ENCODE data around the gene POTEE.
"Not testable (repeated sequence)": the region's sequence is repeated elsewhere in the genome, so short reads cannot be mapped to it uniquely, and the experiment has no call there.

POTEE gene

DNA sequence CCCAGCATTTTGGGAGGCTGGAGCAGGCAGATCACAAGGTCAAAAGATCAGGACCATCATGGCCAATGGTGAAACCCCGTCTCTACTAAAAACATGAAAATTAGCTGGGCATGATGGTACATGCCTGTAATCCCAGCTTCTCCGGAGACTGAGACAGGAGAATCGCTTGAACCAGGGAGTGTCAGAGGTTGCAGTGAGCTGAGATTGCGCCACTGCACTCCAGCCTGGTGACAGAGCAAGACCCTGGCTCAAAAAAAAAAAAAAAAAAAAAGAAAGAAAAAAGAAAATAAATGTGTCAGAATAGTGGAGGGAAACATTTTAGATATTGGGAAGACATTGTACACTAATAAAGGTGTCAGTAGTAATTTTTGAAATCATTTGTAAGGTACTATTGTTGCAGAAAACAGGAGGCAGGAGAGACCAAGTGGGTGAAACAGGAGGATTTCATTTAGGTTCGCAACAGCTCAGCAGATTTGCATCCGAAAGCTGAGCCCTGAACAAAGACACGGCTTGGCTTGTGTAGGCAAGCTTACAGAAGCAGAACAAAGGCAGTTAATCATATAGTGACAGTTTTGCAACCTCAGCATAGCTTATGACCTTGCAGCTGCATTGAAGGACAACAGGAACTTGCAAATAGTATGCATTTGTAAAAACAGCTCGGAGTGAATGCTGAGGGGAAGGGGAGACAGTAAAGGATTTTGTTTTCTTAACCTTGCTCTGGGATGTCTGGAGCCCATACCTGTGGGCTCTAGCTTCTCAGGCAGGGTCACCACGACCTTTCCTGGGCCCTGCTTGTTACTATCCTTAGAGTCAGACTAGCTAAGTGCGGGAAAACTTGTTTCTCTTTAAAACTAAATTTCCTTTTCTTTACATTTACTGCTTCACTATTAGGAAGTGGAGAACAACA is 26.5 kb downstream of the POTEE start:
- not testable (repeated sequence) for H3K9ac ChIP-seq; H3K9me3 ChIP-seq (replicated peaks in 1 of 11); H4K20me1 ChIP-seq; H3K4me2 ChIP-seq; H3K27ac ChIP-seq; H3K27me3 ChIP-seq; H3K4me1 ChIP-seq; H3K36me3 ChIP-seq; H3K4me3 ChIP-seq

All from BLaER1 treated with 17β-estradiol and CSF1 and Interleukin-3, amounts not matched to agents 10 nM and 100 nM (cell line).